Thymus (tissue), 11 donors: ENCODE data around the gene NLGN1. TPM values are rescaled to one million over a fixed set of nuclear protein-coding genes. Genes with fewer than 3 reads are reported as not detected.

Experiments
- DNase-seq, 9 donors: peaks; one replicate each; pipeline ENCODE4 v3.0.0-alpha.2; 2013; ENCODE audit warnings: low spot score in 9 of 9, low read depth in 6 of 9, missing footprints in 1 of 9
- H3K27ac ChIP-seq, 2 donors: one replicate each; pipeline ENCODE4 v1.5.1; 2013; ENCODE audit warnings: control low read depth in 1 of 2, low read depth in 1 of 2, low read length in 1 of 2, mild to moderate bottlenecking in 1 of 2, moderate library complexity in 1 of 2
- H3K27me3 ChIP-seq, 2 donors: one replicate each; pipeline ENCODE4 v1.5.1; 2013; ENCODE audit warnings: low read length in 1 of 2; ENCODE audit not compliant: control insufficient read depth in 2 of 2, insufficient read depth in 1 of 2
- H3K36me3 ChIP-seq, 2 donors: one replicate each; pipeline ENCODE4 v1.5.1; 2013; ENCODE audit warnings: low read length in 1 of 2, mild to moderate bottlenecking in 1 of 2, moderate library complexity in 1 of 2; ENCODE audit not compliant: control insufficient read depth in 2 of 2, insufficient read depth in 2 of 2
- H3K4me1 ChIP-seq, 2 donors: one replicate each; pipeline ENCODE4 v1.5.1; 2013; ENCODE audit warnings: low read length in 2 of 2; ENCODE audit not compliant: control insufficient read depth in 2 of 2, insufficient read depth in 2 of 2
- H3K4me3 ChIP-seq, 2 donors: one replicate each; pipeline ENCODE4 v1.5.1; 2013; ENCODE audit warnings: low read length in 2 of 2, control low read depth in 1 of 2, mild to moderate bottlenecking in 1 of 2
- H3K9me3 ChIP-seq, 2 donors: one replicate each; pipeline ENCODE4 v1.5.1; 2013; ENCODE audit warnings: low read length in 1 of 2, mild to moderate bottlenecking in 1 of 2; ENCODE audit not compliant: control insufficient read depth in 2 of 2, insufficient read depth in 1 of 2
- WGBS: extraction: QIAGEN DNeasy Blood & Tissue Kit; methylation state at CpG from one replicate; pipeline ENCODE4 v1.1.7; 2013; 5-methylcytosine and 5-hydroxymethylcytosine counted together
- polyA plus RNA-seq: library from polyadenylated mRNA; stranded (reverse); fragments of 200-250 nt; gene quantifications from one replicate; pipeline ENCODE4 v1.2.3, GENCODE V29; 2013
- total RNA-seq: library from RNA; stranded (reverse); fragments of 120-200 nt; gene quantifications from one replicate; pipeline ENCODE4 v1.2.4, GENCODE V29; 2013
- donor health status: healthy.

NLGN1 gene
- total and polyA plus RNA-seq, 2 donors: 0.16 to 0.90 TPM

- Histone ChIP-seq H3K27ac (no peak overlapping the region), H3K27me3 (no peaks in the 10 kb centered on the region), H3K36me3 (no peaks in the 10 kb centered on the region), H3K4me1 (no peaks in the 10 kb centered on the region), H3K4me3 (no peak overlapping the region), H3K9me3 (no peaks in the 10 kb centered on the region)
- DNase-seq: no peak
- WGBS: 87% methylated on average over 12 of the region's 12 CpGs
Observed at GRCh38 chr3:174232658-174233429, 835.3 kb downstream of the NLGN1 start.

GRCh38 chr3:174233511-174233910 is 836.0 kb downstream of the NLGN1 start:
- H3K4me3 ChIP-seq: no peak overlapping the region
- DNase-seq: no peak
- no peak overlapping the region for H3K27ac ChIP-seq
- no peaks in the 10 kb centered on the region for H3K36me3 ChIP-seq
- H3K9me3 ChIP-seq: no peaks in the 10 kb centered on the region
- no peaks in the 10 kb centered on the region for H3K4me1 ChIP-seq
- 96% methylated on average over 2 of the region's 2 CpGs for WGBS
- no peaks in the 10 kb centered on the region for H3K27me3 ChIP-seq

GRCh38 chr3:174242311-174243041 is 844.9 kb downstream of the NLGN1 start:
- no peaks in the 10 kb centered on the region for H3K4me1 ChIP-seq
- no peak for DNase-seq
- H3K4me3 ChIP-seq: no peak overlapping the region
- H3K36me3 ChIP-seq: no peaks in the 10 kb centered on the region
- no peaks in the 10 kb centered on the region for H3K27me3 ChIP-seq
- H3K27ac ChIP-seq: no peak overlapping the region
- 94% methylated on average over 10 of the region's 10 CpGs for WGBS
- H3K9me3 ChIP-seq: no peaks in the 10 kb centered on the region

GRCh38 chr3:174243171-174243570 is 845.6 kb downstream of the NLGN1 start:
- Histone ChIP-seq H3K27ac (no peak overlapping the region), H3K36me3 (no peaks in the 10 kb centered on the region), H3K4me3 (no peak overlapping the region), H3K4me1 (no peaks in the 10 kb centered on the region), H3K27me3 (no peaks in the 10 kb centered on the region), H3K9me3 (no peaks in the 10 kb centered on the region)
- DNase-seq: no peak
- WGBS: 82% methylated on average over 2 of the region's 2 CpGs

- DNase-seq: no peak
- WGBS: 75% methylated on average over 1 of the region's 1 CpG
- Histone ChIP-seq H3K27ac (no peak overlapping the region), H3K4me3 (no peak overlapping the region), H3K4me1 (no peaks in the 10 kb centered on the region), H3K27me3 (no peaks in the 10 kb centered on the region), H3K9me3 (no peaks in the 10 kb centered on the region), H3K36me3 (no peaks in the 10 kb centered on the region)
Observed at GRCh38 chr3:174247687-174248152, 850.2 kb downstream of the NLGN1 start.

- no peaks in the 10 kb centered on the region for H3K4me1 ChIP-seq
- 86% methylated on average over 1 of the region's 1 CpG for whole genome bisulfite sequencing
- DNase-seq: no peak
- H3K36me3 ChIP-seq: no peaks in the 10 kb centered on the region
- H3K27me3 ChIP-seq: no peaks in the 10 kb centered on the region
- no peaks in the 10 kb centered on the region for H3K9me3 ChIP-seq
- H3K27ac ChIP-seq: no peak overlapping the region
- no peak overlapping the region for H3K4me3 ChIP-seq
Observed at GRCh38 chr3:174251681-174252080, 854.1 kb downstream of the NLGN1 start.

- no peaks in the 10 kb centered on the region for H3K4me1 ChIP-seq
- DNase-seq: no peak
- H3K9me3 ChIP-seq: no peaks in the 10 kb centered on the region
- no peaks in the 10 kb centered on the region for H3K27me3 ChIP-seq
- no peak overlapping the region for H3K27ac ChIP-seq
- H3K36me3 ChIP-seq: no peaks in the 10 kb centered on the region
- no peak overlapping the region for H3K4me3 ChIP-seq
- WGBS: 91% methylated on average over 3 of the region's 3 CpGs
Observed at GRCh38 chr3:174253196-174253823, 855.8 kb downstream of the NLGN1 start.

GRCh38 chr3:174253940-174254339 is 856.4 kb downstream of the NLGN1 start:
- no peaks in the 10 kb centered on the region for H3K36me3 ChIP-seq
- H3K4me1 ChIP-seq: no peaks in the 10 kb centered on the region
- no peaks in the 10 kb centered on the region for H3K27me3 ChIP-seq
- no peaks in the 10 kb centered on the region for H3K9me3 ChIP-seq
- no peak for DNase-seq
- no peak overlapping the region for H3K27ac ChIP-seq
- 97% methylated on average over 4 of the region's 4 CpGs for WGBS
- H3K4me3 ChIP-seq: no peak overlapping the region

GRCh38 chr3:174255454-174255853 is 857.9 kb downstream of the NLGN1 start:
- Histone ChIP-seq H3K27ac (no peak overlapping the region), H3K36me3 (no peaks in the 10 kb centered on the region), H3K27me3 (no peaks in the 10 kb centered on the region), H3K4me1 (no peaks in the 10 kb centered on the region), H3K9me3 (no peaks in the 10 kb centered on the region), H3K4me3 (no peak overlapping the region)
- 89% methylated on average over 6 of the region's 6 CpGs for WGBS
- no peak for DNase-seq
